Measurements from ENCODE around the gene PPIF.
A peak's percentile ranks its signal among the peaks of the same experiment; 100 is the strongest.

Gene PPIF

GRCh38 chr10:79356104-79356503 lies 8.8 kb downstream of the PPIF start:
- TF ChIP-seq CTCF (IDR thresholded peaks at IDR 0.05; ENCODE audit: extremely low read depth, missing control alignments) = no peak

GRCh38 chr10:79357180-79357579 lies 9.9 kb downstream of the PPIF start:
- DNase-seq (ENCODE audit: low spot score) = no peak

More at GRCh38 chr10:79356104-79356503, 8.8 kb downstream of the PPIF start:
- DNase-seq (ENCODE audit: low spot score) = peak; percentile 8

GRCh38 chr10:79358811-79359210 lies 11.5 kb downstream of the PPIF start:
- TF ChIP-seq CTCF (IDR thresholded peaks at IDR 0.05; ENCODE audit: extremely low read depth, missing control alignments) = no peak
- peak; percentile 17 for DNase-seq (ENCODE audit: low spot score)

More at GRCh38 chr10:79357180-79357579, 9.9 kb downstream of the PPIF start:
- TF ChIP-seq CTCF (IDR thresholded peaks at IDR 0.05; ENCODE audit: extremely low read depth, missing control alignments) = no peak

GRCh38 chr10:79359816-79360498 lies 12.7 kb downstream of the PPIF start:
- TF ChIP-seq CTCF (IDR thresholded peaks at IDR 0.05; ENCODE audit: extremely low read depth, missing control alignments) = no peak
- no peak for DNase-seq (ENCODE audit: low spot score)

GRCh38 chr10:79360499-79361342 lies 13.5 kb downstream of the PPIF start:
- no peak for TF ChIP-seq CTCF (IDR thresholded peaks at IDR 0.05; ENCODE audit: extremely low read depth, missing control alignments)
- DNase-seq (ENCODE audit: low spot score) = peak; percentile 3

GRCh38 chr10:79361726-79362397 lies 14.6 kb downstream of the PPIF start:
- DNase-seq (ENCODE audit: low spot score) = peak; percentile 3
- no peak for TF ChIP-seq CTCF (IDR thresholded peaks at IDR 0.05; ENCODE audit: extremely low read depth, missing control alignments)

Measured in GM20000 (cell line).